Measurements from ENCODE around the gene TPP1. TPM values are rescaled to one million over a fixed set of nuclear protein-coding genes. Genes with fewer than 3 reads are reported as not detected.
A peak's percentile ranks its signal among the peaks of the same experiment; 100 is the strongest.

The TPP1 gene
- total and polyA plus RNA-seq, 9 of the 15 experiments (the other 6 are each of a cell fraction or from before 2014, with no cell fraction given): 7.5 to 75.8 (median 15.7) TPM

DNA sequence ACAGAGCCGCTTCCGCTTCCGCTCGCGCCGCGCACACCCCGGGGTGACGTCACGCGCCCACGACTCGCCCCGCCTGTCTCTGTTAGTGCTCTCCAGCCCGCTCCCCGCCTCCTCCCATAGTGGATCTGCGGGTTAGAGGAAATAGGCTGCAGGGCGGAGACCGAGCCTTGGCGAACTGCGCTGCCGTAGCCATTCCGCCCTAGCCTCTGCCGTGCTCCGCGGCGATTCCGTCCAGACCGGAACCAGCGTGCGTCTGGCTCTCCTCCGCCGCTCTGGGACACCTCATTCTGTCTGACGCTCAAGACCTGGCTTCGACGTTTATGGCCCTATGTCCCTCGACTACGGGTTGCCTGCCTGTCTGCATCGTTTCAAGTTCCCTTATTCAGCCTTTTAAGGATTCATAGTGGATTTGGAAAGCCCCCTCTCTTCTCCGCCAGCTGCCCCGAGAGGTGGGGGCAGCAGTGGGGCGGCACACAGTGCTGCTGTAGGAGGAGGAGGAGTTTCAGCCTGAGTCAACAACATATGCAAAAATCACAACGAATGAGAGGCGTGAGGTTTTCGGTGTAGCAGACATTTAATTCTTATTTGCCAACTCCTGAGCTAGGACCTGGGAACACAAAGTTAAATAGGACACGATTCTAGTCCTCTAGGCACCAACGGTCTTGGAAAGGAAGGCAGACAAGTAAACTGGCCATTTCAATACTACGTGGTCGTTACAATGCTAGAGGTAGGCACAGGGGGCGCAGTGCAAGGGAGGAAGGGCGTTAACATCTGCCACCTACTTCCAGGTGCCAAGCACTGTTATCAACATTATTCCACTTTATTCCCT lies 6.8 kb downstream of the TPP1 start, which contains the start of gene TAF10 (continued):
- no peak for TF ChIP-seq ZNF699 (CRISPR knock-in tag; IDR thresholded peaks at IDR 0.05; ENCODE audit: insufficient replicate concordance)
- 0 out of 2 replicates have a peak, but pooled peaks have one; percentile 53 for TF ChIP-seq KLF6 (CRISPR knock-in tag; IDR thresholded peaks at IDR 0.05; ENCODE audit: borderline replicate concordance)
- no peak for TF ChIP-seq MCM5 (IDR thresholded peaks at IDR 0.05; ENCODE audit: low read depth)
- peak; percentile 75; the same call in 1 of the 2 replicates for TF ChIP-seq TRIM28 (IDR thresholded peaks at IDR 0.05)
- TF ChIP-seq PHF20 (IDR thresholded peaks at IDR 0.05; ENCODE audit: partially characterized antibody): no peak
- TF ChIP-seq NR2C2 (CRISPR knock-in tag; IDR thresholded peaks at IDR 0.05): 0 out of 2 replicates have a peak, but pooled peaks have one; percentile 27
- peak; percentile 65 for TF ChIP-seq NR2C2 (tag; IDR thresholded peaks at IDR 0.05)
- TF ChIP-seq CSDE1 (IDR thresholded peaks at IDR 0.05): no peak
- no peak for TF ChIP-seq MAFG (tag; conservative IDR thresholded peaks at IDR 0.05)
- TF ChIP-seq FOXJ3 (CRISPR knock-in tag; IDR thresholded peaks at IDR 0.05): no peak
- TF ChIP-seq NUFIP1 (IDR thresholded peaks at IDR 0.05; ENCODE audit: partially characterized antibody): no peak
- no peak for TF ChIP-seq RFX1 (IDR thresholded peaks at IDR 0.05)
- TF ChIP-seq ETV1 (tag; conservative IDR thresholded peaks at IDR 0.05; ENCODE audit: low read depth): peak; percentile 84
- no peak for TF ChIP-seq SIRT6 (IDR thresholded peaks at IDR 0.05; ENCODE audit: low read depth, low read length)
- TF ChIP-seq PTTG1 (tag; IDR thresholded peaks at IDR 0.05; ENCODE audit: low read depth): no peak
- TF ChIP-seq ZNF212 (CRISPR knock-in tag; IDR thresholded peaks at IDR 0.05): no peak
- TF ChIP-seq FOXA3 (CRISPR knock-in tag; conservative IDR thresholded peaks at IDR 0.05 in 1 of 2, IDR thresholded peaks at IDR 0.05 in 1 of 2): peak; percentile 69 to 94; a peak in 3 of 4 replicates
- TF ChIP-seq ELF4 (CRISPR knock-in tag; IDR thresholded peaks at IDR 0.05): peak; percentile 92
- TF ChIP-seq, protein P1, sequence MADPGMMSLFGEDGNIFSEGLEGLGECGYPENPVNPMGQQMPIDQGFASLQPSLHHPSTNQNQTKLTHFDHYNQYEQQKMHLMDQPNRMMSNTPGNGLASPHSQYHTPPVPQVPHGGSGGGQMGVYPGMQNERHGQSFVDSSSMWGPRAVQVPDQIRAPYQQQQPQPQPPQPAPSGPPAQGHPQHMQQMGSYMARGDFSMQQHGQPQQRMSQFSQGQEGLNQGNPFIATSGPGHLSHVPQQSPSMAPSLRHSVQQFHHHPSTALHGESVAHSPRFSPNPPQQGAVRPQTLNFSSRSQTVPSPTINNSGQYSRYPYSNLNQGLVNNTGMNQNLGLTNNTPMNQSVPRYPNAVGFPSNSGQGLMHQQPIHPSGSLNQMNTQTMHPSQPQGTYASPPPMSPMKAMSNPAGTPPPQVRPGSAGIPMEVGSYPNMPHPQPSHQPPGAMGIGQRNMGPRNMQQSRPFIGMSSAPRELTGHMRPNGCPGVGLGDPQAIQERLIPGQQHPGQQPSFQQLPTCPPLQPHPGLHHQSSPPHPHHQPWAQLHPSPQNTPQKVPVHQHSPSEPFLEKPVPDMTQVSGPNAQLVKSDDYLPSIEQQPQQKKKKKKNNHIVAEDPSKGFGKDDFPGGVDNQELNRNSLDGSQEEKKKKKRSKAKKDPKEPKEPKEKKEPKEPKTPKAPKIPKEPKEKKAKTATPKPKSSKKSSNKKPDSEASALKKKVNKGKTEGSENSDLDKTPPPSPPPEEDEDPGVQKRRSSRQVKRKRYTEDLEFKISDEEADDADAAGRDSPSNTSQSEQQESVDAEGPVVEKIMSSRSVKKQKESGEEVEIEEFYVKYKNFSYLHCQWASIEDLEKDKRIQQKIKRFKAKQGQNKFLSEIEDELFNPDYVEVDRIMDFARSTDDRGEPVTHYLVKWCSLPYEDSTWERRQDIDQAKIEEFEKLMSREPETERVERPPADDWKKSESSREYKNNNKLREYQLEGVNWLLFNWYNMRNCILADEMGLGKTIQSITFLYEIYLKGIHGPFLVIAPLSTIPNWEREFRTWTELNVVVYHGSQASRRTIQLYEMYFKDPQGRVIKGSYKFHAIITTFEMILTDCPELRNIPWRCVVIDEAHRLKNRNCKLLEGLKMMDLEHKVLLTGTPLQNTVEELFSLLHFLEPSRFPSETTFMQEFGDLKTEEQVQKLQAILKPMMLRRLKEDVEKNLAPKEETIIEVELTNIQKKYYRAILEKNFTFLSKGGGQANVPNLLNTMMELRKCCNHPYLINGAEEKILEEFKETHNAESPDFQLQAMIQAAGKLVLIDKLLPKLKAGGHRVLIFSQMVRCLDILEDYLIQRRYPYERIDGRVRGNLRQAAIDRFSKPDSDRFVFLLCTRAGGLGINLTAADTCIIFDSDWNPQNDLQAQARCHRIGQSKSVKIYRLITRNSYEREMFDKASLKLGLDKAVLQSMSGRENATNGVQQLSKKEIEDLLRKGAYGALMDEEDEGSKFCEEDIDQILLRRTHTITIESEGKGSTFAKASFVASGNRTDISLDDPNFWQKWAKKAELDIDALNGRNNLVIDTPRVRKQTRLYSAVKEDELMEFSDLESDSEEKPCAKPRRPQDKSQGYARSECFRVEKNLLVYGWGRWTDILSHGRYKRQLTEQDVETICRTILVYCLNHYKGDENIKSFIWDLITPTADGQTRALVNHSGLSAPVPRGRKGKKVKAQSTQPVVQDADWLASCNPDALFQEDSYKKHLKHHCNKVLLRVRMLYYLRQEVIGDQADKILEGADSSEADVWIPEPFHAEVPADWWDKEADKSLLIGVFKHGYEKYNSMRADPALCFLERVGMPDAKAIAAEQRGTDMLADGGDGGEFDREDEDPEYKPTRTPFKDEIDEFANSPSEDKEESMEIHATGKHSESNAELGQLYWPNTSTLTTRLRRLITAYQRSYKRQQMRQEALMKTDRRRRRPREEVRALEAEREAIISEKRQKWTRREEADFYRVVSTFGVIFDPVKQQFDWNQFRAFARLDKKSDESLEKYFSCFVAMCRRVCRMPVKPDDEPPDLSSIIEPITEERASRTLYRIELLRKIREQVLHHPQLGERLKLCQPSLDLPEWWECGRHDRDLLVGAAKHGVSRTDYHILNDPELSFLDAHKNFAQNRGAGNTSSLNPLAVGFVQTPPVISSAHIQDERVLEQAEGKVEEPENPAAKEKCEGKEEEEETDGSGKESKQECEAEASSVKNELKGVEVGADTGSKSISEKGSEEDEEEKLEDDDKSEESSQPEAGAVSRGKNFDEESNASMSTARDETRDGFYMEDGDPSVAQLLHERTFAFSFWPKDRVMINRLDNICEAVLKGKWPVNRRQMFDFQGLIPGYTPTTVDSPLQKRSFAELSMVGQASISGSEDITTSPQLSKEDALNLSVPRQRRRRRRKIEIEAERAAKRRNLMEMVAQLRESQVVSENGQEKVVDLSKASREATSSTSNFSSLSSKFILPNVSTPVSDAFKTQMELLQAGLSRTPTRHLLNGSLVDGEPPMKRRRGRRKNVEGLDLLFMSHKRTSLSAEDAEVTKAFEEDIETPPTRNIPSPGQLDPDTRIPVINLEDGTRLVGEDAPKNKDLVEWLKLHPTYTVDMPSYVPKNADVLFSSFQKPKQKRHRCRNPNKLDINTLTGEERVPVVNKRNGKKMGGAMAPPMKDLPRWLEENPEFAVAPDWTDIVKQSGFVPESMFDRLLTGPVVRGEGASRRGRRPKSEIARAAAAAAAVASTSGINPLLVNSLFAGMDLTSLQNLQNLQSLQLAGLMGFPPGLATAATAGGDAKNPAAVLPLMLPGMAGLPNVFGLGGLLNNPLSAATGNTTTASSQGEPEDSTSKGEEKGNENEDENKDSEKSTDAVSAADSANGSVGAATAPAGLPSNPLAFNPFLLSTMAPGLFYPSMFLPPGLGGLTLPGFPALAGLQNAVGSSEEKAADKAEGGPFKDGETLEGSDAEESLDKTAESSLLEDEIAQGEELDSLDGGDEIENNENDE (IDR thresholded peaks at IDR 0.05; ENCODE audit: low read depth, low read length): no peak

All from K562 (cell line).